HG03354 (cell line): ENCODE results near the gene RIT2.

Source experiments
- ATAC-seq: cut with Tn5 transposase; IDR thresholded peaks from one replicate; pipeline ENCODE4 v1.9.1; 2021; ENCODE audit warnings: mild to moderate bottlenecking; ENCODE audit not compliant: unreplicated experiment, poor library complexity, severe bottlenecking

The RIT2 gene

GRCh38 chr18:43115076-43115921, at the start of gene RIT2:
TSS of gene RIT2 (minus strand) at chr18:43115685.
- ATAC-seq = no peak

- ATAC-seq = no peak
Observed at GRCh38 chr18:43161528-43161927, 46.0 kb upstream of the RIT2 start.

GRCh38 chr18:43160509-43160908, 45.0 kb upstream of the RIT2 start:
- no peak for ATAC-seq

- ATAC-seq = no peak
Observed at GRCh38 chr18:43159926-43160325, 44.4 kb upstream of the RIT2 start.

GRCh38 chr18:43159086-43159770, 43.7 kb upstream of the RIT2 start:
- ATAC-seq = no peak

GRCh38 chr18:43158381-43158780, 42.9 kb upstream of the RIT2 start:
- ATAC-seq = no peak

- ATAC-seq = no peak
Observed at GRCh38 chr18:43155842-43156241, 40.4 kb upstream of the RIT2 start.

- ATAC-seq = no peak
Observed at GRCh38 chr18:43148231-43148630, 32.7 kb upstream of the RIT2 start.

- no peak for ATAC-seq
Observed at GRCh38 chr18:43141208-43141607, 25.7 kb upstream of the RIT2 start.

GRCh38 chr18:43139288-43139946, 23.9 kb upstream of the RIT2 start:
- no peak for ATAC-seq

GRCh38 chr18:43134876-43135275, 19.4 kb upstream of the RIT2 start:
- no peak for ATAC-seq

- ATAC-seq = no peak
Observed at GRCh38 chr18:43130716-43131260, 15.3 kb upstream of the RIT2 start.

GRCh38 chr18:43129946-43130524, 14.6 kb upstream of the RIT2 start:
- ATAC-seq = no peak

- no peak for ATAC-seq
Observed at GRCh38 chr18:43125471-43125870, 10.0 kb upstream of the RIT2 start.

- no peak for ATAC-seq
Observed at GRCh38 chr18:43122955-43123354, 7.5 kb upstream of the RIT2 start.

GRCh38 chr18:43116699-43117294, 1.3 kb upstream of the RIT2 start:
- no peak for ATAC-seq

- no peak for ATAC-seq
Observed at GRCh38 chr18:43113220-43113895, 2.1 kb downstream of the RIT2 start.

- ATAC-seq = no peak
Observed at GRCh38 chr18:43108882-43109281, 6.6 kb downstream of the RIT2 start.

GRCh38 chr18:43108469-43108868, 7.0 kb downstream of the RIT2 start:
- no peak for ATAC-seq
